ENCODE results near the gene LILRA5. TPM values are rescaled to one million over a fixed set of nuclear protein-coding genes. Genes with fewer than 3 reads are reported as not detected.
A peak's percentile ranks its signal among the peaks of the same experiment; 100 is the strongest.
"Not testable (repeated sequence)": the region's sequence is repeated elsewhere in the genome, so short reads cannot be mapped to it uniquely, and the experiment has no call there.

The LILRA5 gene
- total RNA-seq = 1.2 TPM
- long read RNA-seq, partial matches to known transcripts = 1 of 2 reads
- long read RNA-seq, other reads (novel, unspliced or antisense) = 0 of 2 reads

DNA sequence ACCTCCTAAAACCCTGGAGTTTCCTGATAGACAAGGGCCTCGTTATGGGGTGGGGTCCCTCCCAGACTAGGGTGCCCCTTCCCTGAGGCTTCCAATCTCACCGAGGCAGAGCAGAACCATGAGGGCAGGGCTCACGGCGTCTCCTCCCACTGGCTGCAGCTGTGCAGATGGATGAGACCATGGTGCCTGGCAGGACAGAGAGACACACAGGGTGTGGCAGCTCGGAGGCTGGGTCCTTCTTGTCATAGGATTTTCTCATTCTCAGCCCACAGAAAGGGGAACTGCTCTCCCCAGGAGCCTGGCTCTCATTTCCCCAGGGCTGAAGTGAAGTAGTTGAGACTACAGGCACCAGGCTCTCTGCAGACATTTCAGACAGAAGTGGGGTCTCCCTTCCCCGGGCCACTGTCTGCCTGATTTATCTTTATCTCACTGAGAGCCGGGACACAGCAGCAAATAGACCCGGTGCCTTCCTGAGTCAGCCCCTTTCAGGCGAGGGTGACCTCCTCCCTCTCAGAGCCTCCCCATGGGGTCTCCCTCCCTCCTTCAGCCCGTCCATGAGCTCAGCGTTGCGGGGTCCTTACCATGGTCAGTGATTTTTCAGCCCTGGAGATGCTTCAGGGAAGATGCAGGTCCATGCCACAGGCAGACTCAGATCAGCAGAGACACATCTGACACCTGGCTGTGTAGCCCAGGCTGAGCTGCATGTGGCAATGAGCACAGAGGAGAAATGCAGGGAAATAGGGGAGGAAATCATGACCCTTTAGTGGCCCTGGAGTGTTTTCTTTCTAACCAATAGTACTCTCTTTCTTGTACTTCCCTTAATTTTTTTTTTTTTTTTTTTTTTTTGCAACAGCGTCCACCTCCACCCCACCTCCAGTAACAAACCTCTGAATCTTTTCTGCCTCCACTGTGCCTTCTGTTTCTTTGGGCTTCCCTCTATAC lies at the start of gene LILRA5:
TSS of gene LILRA5 (minus strand) at position 731 of the 942 bp plus-strand sequence. CDS start at position 584, 147 bp downstream.
- ATAC-seq = peak; percentile 87
- intact Hi-C loops (cut with micrococcal nuclease) = no loop called here
- DNase-seq = peak; percentile 58

GRCh38 chr19:54361680-54362422 lies 48.9 kb upstream of the LILRA5 start:
- ATAC-seq; intact Hi-C loops (cut with micrococcal nuclease); DNase-seq: not testable (repeated sequence)

- intact Hi-C loops (cut with micrococcal nuclease) = not testable (repeated sequence)
- DNase-seq (peak; percentile 46), ATAC-seq (peak; percentile 53)
These were observed 46.3 kb upstream of the LILRA5 start for GRCh38 chr19:54359149-54359820.

GRCh38 chr19:54357381-54357780 lies 44.4 kb upstream of the LILRA5 start:
- ATAC-seq (no peak), DNase-seq (no peak)
- intact Hi-C loops (cut with micrococcal nuclease) = no loop called here

- DNase-seq (no peak), ATAC-seq (no peak)
- intact Hi-C loops (cut with micrococcal nuclease) = no loop called here
These were observed 43.6 kb upstream of the LILRA5 start for GRCh38 chr19:54356444-54357056.

- intact Hi-C loops (cut with micrococcal nuclease) = no loop called here
- no peak for ATAC-seq
- DNase-seq = no peak
These were observed 42.7 kb upstream of the LILRA5 start for GRCh38 chr19:54355675-54356074.

DNA sequence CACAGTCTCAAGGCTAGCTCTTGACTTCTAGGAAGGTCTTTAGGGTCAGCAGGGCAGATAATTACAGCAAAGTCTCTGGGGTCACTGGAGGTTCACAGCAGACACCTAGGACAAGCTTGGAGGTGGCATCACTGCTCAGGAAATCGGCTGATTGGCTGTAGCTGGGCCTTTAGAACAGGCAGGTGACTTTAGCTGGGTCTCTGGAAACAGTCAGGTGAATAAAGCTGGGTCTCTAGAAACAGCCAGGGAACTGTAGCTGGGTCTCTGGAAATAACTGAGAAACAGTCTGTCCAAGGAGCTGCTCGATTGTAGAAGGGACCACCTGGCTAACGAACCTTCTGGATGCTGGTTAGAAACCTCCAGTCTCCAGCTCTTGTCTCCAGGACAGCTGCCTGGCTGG lies 41.8 kb upstream of the LILRA5 start:
- ATAC-seq = no peak
- intact Hi-C loops (cut with micrococcal nuclease) = no loop called here
- no peak for DNase-seq

DNA sequence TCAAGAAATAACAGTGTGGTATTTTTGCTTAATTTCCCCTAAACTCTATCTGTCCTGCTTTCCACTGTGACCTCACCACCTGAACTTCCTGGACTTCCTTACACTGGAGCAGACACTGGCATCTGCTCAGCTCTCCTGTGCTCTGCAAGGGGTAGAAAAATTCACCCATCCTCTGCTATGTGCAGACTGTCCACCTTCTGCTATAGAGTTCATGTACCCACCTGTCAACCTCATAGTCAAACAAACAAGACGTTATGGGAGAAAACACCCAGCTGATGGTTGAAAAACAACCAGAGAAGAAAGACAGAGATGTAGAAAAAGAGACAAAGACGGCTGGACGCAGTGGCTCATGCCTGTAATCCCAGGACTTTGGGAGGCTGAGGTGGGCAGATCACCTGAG lies 39.6 kb upstream of the LILRA5 start:
- intact Hi-C loops (cut with micrococcal nuclease) = no loop called here
- ATAC-seq (no peak), DNase-seq (no peak)

DNA sequence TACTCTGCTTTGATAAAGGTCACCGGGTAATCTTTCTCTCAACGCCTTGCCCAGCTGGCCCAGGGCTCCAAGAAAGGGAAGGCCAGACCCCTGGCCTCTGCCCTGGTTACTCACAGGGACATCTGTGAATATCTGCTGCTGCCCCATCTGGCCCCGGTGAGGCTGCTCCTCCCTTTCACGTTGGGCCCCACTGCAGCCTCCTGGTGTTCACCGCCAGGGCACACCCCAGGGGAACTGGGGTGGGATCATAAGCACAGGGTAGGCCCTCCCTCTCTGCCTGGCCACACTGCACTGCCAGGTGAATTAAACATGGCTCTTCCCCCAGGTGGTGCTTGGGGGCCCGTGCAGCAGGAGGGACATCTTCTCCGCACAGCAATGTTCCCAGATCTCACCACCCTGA lies 39.1 kb upstream of the LILRA5 start:
- no peak for DNase-seq
- no peak for ATAC-seq
- intact Hi-C loops (cut with micrococcal nuclease) = no loop called here

- ATAC-seq (no peak), DNase-seq (no peak)
- intact Hi-C loops (cut with micrococcal nuclease) = no loop called here
These were observed 38.5 kb upstream of the LILRA5 start for GRCh38 chr19:54351474-54351873.

GRCh38 chr19:54345938-54346386 lies 33.0 kb upstream of the LILRA5 start:
- ATAC-seq (peak; percentile 29), DNase-seq (no peak)
- intact Hi-C loops (cut with micrococcal nuclease) = no loop called here

- no peak for DNase-seq
- intact Hi-C loops (cut with micrococcal nuclease) = no loop called here
- no peak for ATAC-seq
These were observed 30.9 kb upstream of the LILRA5 start for GRCh38 chr19:54343868-54344267.

- intact Hi-C loops (cut with micrococcal nuclease) = no loop called here
- ATAC-seq (no peak), DNase-seq (no peak)
These were observed 28.3 kb upstream of the LILRA5 start for GRCh38 chr19:54341295-54341694.

DNA sequence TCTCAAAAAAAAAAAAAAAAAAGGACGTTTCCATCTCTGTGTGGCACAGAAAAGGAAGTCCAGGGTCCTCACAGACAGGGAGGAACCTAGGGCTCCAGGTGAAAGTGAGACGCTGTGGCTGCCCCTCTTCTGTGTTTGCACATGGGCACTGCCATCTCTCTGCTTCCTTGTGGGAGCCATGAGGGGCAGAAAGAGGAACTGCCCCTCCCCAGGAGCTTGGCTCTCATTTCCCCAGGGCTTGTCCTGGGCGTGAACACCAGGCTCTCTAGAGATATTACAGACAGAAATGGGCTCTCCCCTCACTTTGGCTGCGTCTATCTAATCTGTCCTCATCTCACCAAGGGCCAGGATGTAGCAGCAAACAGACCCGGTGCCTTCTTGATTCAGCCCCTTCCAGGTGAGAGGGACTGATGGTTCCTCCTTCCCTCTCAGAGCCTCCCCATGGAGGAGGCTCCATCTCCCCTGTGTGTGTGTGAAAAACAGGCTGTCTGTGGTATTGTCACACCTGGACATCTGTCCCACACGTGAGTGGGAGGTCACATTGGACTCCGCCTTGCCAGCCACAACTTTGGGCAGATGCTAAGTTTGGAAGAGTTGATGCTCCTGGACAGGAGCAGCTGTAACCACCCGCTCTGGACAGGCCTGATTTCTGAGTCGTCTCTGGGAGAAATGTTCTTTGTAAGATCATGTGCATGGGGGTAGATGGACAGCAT lies 26.8 kb upstream of the LILRA5 start:
- peak; percentile 38 for ATAC-seq
- intact Hi-C loops (cut with micrococcal nuclease) = no loop called here
- DNase-seq = no peak

DNA sequence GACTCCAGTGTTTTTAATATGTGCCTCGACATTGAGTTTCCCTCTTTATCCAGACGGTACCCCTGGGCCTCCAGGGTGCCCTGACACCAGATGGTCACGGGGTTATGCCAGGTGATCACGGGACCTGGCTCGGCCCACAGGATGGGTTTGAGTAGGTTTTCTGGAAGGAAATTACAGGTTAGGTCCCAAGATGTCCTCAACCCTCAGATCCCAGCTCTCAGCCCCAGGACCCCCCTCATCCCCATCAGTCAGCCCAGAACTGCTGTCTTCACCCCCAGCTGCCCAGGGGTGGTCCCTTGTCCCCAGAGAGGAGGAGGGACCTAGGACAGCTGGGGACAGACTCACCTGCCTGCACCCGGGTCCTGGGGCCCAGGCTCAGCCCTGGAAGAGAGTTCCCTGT lies 25.6 kb upstream of the LILRA5 start:
- intact Hi-C loops (cut with micrococcal nuclease) = no loop called here
- DNase-seq (no peak), ATAC-seq (no peak)

DNA sequence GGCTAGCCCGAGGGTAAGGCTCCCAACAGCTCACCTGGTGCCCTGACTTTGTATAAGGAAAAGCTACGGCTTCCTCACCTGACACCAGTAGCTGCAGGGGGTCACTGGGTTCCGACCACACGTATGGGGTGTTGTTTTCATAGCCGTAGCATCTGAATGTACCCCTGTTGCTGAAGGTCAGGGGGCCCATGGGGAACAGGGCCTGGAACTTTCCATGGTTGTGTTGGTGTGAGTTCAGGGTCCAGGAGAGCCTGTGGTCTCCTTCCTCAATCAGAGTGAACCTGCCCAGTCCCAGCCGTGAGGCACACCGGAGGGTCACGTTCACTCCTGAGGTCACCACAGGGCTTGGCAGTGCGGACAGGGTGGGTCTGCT lies 24.9 kb upstream of the LILRA5 start:
- ATAC-seq (no peak), DNase-seq (no peak)
- intact Hi-C loops (cut with micrococcal nuclease) = no loop called here

GRCh38 chr19:54336893-54337857 lies 24.2 kb upstream of the LILRA5 start:
- ATAC-seq (no peak), DNase-seq (no peak)
- intact Hi-C loops (cut with micrococcal nuclease) = no loop called here
